HL-60/S4 treated with phorbol 12-myristate 13-acetate at 8.2 ng/mL for 4 days and 3 days (cell line): Measurements from ENCODE around the gene WWOX.

Experiments
- in situ Hi-C: fragments of 300-500 bp; cut with MboI; formaldehyde crosslinking; loops from 2 replicates; pipeline ENCODE4 v1.15.0; 2022; ENCODE audit warnings: low sequenced_read_pairs

The WWOX gene

DNA sequence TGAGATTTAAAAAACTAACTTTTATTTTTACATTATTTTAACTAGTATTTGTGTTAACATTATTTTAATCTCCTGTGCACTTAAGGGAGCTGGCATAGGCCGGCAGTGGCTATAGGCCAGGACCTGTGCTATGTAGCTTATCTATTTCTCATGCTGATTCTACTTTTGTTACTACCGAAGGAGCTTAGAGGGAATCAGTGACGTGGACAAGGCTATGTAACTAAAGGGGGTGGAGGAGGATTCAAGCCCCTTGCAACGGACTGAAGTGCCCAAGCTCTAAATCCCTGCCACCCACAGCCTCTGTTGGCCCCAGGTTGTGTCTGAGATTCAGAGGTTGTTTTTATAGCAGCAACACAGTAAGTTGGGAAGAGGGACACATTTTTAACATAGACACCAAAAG is 356.4 kb downstream of the WWOX start:
- in situ Hi-C loops = no loop called here

DNA sequence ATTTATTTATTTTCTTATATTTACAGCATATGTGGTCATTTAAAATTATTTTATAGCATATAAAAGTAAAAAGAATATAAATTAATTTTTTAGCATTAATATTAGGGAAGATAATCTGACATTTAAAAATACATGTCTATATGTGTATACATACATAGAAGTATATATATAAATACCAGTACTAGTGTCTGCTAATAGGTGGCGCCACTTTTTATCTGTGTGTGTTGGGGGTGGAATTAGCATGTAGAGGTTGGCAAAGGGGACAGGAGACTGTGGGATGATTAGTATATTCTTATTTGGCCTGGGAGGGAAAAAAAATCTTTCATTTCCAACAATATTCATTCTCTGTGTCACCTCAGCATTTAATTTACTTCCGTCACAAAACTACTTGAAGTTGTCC is 359.1 kb downstream of the WWOX start:
- in situ Hi-C loops = no loop called here

DNA sequence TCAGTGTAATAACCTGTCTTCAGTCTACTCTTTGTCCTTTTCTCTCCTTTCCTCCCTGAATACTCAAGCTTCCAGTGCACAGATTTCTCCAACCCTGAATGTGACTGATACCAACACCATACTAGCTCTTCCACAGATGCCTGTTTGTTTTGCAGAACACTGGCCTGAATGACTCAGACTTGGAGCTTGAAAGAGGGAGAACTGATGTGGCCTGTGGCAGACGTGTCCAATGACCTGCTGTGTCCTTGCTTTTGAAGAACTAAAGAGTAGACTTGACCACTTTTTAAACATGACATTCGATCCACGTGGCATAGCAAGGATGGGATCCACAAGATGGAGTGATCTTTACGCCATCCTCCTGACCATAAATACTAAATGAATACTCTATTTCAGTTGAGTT is 361.0 kb downstream of the WWOX start:
- in situ Hi-C loops = no loop called here

DNA sequence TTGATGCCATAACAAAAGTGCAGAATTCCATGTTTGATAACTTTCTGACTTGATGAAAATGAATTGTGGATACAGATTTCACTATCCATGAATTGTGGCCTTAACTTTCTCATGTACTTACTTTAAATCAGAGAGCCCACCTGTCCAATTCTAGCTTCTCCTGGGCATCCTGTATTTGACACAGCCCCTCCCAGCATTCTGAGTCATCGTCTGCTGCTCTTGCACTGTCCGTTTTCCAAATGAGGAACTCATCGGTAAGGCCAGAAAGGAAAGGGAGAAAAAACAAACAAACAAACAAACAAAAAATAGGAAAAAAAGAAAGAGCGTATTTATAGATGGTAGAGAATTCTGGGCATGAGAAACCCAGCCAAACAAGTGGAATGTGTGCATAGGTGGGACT is 361.6 kb downstream of the WWOX start:
- in situ Hi-C loops = no loop called here

DNA sequence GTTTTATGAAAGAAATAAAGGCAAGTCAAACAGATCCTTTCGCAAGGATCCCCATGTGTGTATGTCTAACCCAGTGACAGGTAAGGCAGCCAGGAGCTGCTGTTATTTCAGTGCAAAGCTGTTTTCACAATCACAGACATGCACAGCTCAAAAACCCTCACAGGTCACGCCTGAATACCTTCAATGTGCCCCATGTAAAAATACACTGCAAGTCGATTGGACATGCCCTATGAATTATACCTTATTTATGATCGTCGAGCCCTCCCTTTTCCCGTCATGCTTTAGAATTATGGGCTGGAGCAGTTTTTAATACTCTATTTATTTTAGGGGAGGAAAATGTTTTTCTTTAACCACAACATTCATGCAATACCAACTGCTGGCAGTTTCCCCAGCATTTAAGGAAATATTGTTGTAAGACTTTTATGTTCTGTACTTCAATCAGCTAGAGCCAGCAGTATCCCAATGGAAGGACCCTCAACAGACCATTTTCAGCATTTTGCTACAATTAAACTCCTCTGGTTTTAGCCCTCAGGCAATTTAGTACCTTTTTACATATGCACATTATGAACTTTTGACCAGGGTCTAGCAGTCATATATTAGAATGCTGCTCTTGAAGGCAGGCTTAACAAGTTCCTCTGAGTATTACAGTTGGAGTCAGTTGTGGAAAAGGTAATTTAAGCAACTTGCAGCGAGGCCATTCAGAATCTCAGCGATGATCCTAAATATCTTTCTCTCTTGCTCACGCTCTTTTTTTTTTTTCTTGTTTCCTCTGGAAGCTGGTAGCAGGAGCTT is 362.2 kb downstream of the WWOX start:
- in situ Hi-C loops = no loop called here

DNA sequence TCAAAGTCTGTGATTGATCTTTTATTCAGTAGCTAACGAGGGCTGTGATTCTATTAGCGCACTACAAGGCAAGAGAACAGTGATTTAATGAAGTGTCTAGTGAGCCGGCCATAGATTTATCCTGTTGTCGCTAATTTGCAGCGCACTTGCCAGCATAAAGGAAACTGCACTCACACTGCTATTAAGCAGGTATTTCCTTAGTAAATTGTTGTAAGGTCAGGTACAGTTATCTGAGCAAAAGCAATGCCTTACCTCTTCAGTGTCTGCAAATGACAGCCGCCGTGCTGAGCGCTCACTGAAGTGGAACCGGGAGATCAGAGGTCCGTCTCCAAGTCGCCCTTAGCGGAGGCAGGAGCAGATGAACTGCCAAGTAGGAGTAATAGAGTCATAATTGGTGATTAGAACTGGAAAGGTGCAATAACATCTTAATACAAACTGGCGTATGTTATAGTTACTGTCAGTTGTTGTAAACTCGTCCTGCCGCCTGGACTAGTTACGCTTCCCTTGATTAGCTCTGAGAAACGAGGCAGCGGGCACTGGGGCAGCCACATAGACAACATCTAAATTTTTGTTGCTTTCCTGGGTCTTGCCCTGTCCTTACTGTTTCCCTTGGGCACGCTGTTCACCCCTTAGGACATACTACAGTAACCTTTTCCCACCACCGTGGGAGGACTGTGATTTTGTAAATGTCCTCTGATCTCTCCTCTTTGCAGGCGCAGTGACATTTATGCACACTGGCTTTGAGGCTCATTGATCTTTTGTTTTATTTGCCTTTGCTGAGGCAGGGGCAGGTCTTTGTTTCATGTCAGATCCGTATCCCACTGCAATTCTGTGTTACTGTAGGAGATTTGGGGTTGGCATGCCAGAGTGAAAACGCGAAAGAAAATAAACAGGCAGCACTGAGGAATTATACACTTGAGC is 363.1 kb downstream of the WWOX start:
- in situ Hi-C loops = no loop called here

DNA sequence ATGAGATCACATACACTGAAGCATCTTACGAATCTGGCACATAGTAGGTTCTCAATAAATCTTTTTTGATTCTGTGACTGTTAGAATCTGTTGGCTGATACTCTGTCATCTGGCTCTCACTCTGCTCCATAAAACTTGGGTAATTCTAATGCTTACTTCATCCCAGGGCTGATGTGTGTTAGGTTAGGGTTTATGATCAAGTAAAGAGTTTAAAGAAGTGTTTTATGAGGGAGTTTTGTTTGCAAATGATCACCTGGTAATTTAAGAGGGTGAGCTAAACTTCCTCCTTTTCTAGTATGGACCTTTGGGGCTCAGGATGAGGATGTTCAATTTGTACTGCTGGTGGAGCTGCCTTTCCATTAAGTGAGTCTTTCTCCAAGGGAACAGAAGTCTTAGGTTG is 364.1 kb downstream of the WWOX start:
- in situ Hi-C loops = no loop called here

DNA sequence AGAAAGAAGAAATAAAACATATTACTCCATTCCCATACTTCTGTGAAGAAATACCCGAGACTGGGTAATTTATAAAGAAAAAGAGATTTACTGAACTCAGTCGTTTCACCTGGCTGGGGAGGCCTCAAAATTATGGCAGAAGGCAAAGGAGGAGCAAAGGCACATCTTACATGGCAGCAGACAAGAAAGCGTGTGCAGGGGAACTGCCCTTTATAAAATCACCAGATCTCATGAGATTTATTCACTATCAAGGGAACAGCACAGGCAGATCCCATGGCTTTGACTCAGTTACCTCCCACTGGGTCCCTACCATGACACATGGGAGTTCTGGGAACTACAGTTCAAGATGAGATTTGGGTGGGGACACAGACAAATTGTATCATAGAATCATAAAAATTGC is 365.4 kb downstream of the WWOX start:
- in situ Hi-C loops = no loop called here

DNA sequence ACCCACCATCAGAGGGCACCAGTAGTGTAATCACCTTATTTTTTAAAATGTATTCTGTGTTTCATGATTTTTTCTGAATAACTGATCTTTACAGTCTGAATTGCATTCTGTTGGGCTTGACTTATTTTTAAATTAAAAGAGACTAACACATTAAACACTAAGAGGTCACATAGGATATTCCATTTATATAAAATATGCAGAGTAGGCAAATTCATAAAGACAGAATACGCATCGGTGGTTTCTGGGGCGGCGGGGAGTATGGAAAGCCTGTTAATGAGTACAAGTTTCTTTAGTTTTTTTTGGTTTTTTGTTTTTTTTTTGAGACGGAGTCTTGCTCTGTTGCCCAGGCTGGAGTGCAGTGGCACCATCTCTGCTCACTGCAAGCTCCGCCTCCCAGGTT is 366.3 kb downstream of the WWOX start:
- in situ Hi-C loops = no loop called here

DNA sequence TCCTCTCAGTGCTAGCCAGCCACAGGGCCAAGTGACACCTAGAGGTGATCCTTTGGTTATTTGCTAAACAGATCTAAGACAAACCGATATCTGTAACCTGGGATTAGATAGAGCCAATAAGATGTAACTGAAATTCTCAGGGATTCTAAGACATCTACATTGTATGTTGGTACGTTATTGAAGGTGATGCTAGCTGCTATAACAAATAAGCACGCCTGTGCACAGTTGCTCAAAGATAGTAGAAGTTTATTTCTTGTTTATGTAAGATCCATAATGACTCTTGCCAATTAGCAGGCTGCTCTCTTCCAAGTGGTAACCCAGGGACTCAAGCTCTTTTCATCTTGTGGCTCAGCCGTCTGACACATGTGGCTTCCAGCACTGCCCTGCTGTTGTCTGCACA is 370.3 kb downstream of the WWOX start:
- in situ Hi-C loops = no loop called here

DNA sequence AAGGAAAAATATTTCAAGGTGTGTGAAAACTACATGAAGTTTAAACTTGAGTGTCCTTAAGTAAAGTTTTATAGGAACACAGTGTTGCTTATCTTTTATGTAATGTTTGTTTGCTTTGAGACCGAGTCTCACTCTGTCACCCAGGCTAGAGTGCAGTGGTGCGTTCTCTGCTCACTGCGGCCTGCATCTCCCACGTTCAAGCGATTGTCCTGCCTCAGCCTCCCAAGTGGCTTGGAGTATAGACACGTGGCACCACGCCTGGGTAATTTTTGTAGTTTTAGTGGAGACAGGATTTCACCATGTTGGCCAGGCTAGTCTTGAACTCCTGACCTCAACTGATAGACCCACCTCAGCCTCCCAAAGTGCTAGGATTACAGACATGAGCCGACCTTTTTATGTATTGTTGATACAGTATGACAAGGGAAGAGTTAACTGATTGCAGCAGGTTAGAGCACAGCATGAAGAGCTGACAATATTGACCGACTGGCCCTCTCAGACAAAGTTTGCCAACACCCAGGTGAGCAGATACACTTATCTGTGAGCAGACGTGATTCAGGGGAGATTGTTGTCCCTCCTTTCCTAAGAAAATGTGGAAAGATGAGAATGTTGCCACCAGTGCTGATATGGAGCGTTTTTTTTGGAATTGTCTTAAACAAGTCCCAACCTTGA is 373.7 kb downstream of the WWOX start:
- in situ Hi-C loops = no loop called here

DNA sequence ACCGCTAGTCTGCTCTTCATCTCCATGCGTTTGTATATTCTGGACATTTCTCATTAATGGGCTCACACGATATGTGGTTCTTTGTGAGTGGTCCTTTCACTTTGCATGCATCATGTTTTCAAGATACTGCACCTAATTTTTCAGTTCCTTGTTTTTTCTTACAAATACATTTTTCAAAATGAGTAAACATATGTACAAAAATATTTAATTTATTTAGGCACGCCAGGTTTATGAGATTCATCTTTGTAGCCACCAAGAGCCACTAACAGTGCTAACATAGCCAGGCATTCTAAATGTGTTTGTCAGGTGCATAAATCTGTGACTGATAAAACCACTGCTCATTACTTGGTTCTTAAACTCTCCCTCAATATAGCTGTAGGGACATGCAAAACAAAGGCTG is 375.3 kb downstream of the WWOX start:
- in situ Hi-C loops = no loop called here

DNA sequence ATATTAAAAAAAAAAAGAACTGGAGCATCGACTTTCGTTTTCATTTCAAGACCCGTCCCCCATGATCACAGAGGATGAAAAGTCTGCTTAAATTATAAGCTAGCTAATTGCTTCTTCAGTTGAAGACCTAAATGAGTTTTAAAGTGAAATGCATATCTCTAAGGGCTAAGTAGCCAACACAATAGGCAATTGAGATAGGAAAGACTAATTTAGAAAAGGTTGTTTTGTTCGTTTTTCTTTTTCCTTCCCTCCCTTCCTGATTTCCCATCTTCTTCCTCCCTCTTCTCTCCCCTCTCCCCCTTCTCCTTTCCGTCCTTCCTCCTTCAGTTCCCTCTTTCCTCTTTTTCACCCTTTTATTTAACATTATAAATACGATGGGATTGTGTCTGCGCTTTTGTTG is 377.2 kb downstream of the WWOX start:
- in situ Hi-C loops = no loop called here

DNA sequence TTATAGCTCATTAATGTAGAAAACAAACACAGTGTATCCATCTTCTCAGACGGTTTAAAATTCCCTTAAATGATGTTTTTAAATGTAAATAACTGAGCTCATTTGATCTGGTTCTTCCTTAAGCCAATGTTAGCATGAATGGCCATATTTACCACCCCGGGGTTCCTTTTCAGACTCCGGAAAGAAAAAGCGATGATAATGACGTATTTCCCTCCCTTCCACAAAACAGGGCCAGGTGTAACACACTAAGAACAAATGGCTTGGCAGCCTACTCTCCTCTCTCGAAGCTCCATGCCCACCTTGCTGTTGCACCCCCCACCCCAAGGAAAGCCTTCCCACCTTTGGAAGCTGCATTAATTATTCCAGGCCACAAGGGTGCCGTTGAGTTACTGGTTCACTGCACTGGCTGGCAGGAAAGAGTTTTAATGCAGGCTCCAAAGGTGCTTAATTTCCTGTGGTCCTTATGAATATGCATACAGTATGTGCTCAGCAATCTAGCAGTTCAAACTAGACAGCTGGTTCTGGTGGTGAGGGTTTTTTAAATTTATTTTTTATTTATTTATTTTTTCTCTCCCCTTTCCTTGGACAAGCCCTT is 378.9 kb downstream of the WWOX start:
- in situ Hi-C loops = no loop called here

DNA sequence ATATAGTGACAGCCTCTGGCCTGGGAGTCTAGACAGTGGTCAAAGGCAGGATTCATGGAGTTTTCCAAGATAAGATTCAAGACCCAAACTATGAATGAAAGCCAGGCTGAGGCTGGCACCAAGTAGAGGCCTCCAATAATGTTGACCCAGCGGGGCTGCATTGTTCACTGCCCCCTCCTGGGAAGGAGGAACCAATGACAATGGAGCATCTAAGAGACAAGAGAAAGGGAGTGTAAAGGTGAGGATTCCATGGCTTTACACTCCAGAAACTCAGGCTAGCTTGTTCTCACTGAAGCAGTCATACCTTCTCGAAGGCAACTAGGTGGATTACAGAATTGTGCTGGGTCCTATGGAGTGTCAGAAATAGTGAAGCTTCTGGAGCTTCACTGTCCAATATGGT is 380.3 kb downstream of the WWOX start:
- in situ Hi-C loops = no loop called here

DNA sequence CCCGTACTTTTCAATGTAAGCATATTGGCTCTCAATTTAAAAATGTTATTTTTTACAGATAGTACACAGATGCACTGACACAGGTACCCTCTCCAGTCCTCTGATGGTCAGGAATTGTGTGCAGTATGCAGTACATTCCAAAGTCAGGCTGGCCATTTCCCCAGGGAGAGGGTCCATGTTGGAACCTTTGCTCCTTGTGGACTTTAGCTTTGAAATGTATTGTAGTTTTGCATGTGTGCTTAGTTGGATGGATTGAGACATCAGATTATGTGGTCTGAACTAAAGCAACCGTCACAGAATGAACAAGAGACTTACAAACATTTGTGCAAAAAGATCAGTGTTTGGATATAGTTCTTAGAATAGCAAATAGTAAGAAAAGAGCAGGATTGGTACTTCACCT is 381.1 kb downstream of the WWOX start:
- in situ Hi-C loops = no loop called here

DNA sequence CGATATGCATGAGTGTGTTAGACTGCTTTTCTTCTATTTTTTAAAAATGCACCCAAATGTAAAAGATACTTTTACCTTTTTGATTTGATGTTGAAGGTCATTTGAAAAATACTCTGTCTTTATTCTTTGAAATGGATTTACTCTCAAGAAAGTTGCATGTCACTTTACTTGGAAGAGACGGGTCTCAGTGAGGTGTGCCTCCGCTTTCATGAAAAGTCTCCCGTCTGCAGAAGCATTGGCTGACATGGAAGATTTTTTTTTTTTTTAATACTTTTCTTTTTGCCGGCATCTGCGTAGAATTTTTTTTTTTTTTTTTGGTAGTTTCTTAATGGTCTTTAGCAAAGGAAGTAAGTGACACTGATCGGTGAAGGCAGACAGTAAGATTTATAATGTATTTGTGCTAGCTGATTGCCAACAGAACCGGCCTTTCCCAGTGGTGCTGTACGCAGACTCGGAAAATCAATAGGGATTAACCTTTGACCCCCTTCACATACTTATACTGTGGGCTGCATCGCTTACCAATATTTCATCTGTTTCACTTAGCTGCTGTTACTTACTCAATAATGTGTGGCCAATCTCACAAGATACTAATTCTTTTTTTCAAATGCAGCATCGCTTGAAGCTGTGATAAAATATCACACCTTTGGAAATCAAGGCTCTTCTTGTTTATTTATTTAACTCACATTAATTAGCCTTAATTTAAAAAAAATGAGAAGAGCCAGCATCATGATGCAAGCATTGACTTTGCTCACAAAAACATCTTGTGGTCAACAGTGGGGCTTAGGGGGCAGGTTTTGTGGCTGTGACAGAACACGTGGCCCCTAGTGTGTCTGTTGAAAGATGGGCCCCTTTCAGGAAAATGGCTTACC is 383.9 kb downstream of the WWOX start:
- in situ Hi-C loops = no loop called here

DNA sequence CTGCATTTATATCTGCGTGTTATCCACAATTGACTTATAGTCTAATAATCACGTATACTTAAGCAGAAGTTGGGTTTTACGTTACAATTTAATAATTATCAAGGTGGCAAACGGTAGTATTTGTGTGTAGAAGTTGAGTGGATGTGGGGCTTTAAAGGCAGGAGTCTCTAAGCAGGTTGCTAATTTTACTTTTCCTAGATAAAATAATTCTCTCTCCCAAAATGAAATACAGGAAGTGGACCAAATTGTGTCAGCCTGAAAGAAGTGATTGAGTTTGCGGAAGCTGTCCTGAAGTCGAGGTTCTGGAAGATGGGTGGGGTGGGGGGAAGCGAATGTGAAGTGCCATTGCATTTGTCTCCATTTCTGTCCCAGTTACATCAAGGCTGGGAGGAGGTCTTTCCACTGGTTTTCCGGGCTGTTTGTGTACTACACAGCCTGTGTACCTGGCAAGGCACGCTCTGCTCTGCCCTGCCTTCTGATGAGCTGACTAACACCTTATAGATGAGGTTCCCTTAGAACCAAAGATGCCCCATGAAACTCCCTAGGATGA is 385.1 kb downstream of the WWOX start:
- in situ Hi-C loops = no loop called here

DNA sequence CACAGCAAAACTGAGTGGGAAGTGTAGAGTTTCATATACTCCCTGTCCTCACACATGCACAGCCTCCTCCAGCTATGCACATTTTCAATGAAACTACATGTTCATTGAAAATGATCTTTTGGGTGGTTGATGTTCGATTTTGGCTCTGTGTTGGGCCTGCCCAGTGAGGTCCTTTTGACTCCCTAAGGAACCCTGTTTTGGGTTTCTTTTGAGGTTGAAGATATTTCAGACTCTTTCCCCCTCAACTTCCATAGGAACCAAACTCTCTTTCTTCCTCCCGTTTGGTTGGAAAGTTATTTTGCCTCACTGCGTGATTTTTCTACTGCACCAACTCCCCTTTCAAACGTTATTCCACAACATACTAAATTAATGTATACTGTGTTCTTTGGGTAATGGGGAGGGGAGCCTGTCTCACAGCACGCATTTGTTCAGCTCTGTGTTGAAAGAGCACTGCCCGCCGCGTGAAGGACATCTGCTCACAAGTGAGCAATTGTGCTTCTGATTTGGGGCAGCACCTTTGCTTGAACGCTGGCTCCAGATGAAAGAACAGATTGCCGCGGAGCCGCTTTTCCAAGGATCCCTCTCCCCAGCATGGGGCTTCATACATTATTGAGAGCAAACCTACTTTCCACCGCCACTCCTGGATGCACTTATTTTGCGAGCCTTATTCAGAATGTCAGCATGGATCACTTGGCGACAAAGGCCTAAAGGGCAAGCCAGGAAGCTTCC is 385.9 kb downstream of the WWOX start:
- in situ Hi-C loops = no loop called here

DNA sequence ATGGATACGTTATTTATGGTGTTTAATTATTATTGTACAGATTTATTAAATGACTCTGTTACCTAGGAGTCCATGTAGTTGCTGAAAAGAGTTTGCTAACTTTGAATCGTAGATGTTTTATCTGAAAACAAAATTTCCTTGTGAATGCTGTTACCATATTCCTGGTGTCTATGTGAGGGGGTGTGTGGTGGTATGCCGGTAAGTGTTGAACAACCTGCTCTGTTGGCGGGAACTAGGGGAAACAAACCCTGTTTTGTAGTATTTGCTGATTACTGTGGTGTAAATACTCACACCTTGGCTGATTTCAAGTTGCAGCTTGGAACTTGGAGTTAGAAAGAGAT is 386.4 kb downstream of the WWOX start:
- in situ Hi-C loops = no loop called here
